HG03135 (cell line): ENCODE data around the gene RYR1.
"Not testable (repeated sequence)": the region's sequence is repeated elsewhere in the genome, so short reads cannot be mapped to it uniquely, and the experiment has no call there.

Experiments used
- ATAC-seq: cut with Tn5 transposase; IDR thresholded peaks from one replicate; pipeline ENCODE4 v1.9.1; 2021; ENCODE audit warnings: mild to moderate bottlenecking, moderate library complexity; ENCODE audit not compliant: unreplicated experiment

The RYR1 gene

GRCh38 chr19:38455031-38455430 lies 21.5 kb downstream of the RYR1 start:
- no peak for ATAC-seq

DNA sequence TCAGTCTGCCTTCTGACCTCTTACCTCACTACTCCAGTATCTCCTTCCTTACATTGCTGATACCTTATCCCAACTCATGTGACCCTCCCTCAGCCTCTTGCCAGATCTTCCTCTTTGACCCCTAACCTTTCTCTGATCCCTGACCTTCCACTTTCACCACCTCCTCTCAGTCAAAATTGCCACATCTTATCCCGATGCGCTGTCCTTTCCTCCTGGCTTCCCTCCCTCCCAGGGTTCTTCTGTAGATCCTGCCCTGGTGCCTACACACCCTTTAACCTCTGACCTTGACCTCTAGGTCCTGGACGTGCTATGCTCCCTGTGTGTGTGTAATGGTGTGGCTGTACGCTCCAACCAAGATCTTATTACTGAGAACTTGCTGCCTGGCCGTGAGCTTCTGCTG lies 23.7 kb downstream of the RYR1 start:
- ATAC-seq, result no peak

DNA sequence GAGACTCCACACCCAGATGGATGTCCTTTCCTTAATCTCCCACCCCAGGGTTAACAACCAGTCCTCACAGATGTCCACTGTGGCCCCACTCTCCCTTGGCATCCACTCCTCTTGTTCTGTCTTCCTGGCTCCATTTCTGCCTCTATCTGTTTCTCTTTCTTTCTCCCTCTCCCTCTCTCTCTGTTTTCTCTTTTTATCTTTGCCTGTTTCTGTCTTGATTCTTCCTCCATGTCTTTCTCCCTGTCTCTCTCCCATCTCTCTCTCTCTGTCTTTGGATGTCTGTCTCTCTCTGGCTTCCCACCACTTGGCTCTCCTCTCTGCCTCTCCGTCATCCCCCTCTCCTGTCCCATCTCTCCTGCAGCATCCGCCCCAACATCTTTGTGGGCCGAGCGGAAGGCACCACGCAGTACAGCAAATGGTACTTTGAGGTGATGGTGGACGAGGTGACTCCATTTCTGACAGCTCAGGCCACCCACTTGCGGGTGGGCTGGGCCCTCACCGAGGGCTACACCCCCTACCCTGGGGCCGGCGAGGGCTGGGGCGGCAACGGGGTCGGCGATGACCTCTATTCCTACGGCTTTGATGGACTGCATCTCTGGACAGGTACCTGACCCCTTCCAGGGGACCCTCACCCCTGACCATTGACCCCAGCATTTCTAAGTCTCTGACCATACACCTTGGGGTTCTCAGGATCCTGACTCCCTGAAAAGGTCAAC lies 24.4 kb downstream of the RYR1 start:
- ATAC-seq, result no peak

DNA sequence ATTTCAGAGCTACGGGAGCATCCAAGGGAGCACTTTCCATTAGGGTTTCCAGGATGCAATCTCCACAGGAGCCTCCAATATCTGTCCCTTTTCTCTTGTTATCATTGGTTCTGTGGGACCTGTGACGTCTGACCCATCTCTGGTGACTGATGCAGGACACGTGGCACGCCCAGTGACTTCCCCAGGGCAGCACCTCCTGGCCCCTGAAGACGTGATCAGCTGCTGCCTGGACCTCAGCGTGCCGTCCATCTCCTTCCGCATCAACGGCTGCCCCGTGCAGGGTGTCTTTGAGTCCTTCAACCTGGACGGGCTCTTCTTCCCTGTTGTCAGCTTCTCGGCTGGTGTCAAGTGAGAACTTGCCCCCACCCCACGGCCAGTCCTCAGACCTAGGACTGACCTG lies 25.5 kb downstream of the RYR1 start:
- ATAC-seq, result no peak

DNA sequence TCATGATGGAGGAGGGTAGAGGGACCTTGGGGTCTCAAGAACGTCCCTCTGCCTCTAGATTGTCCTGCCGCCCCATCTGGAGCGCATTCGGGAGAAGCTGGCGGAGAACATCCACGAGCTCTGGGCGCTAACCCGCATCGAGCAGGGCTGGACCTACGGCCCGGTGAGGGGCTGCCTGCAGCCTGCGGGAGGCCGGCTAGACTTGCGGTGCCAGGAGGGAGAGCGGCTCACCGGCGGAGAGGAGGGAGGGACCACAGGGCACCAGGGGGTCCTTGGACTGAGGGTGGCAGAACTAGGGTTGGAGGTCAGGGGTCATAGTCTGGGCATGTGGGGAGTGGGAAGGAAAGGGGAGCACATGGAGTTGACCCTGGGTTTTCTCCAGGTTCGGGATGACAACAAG lies 29.9 kb downstream of the RYR1 start:
- ATAC-seq, result no peak

GRCh38 chr19:38464421-38465082 lies 31.1 kb downstream of the RYR1 start:
- no peak for ATAC-seq

- ATAC-seq, result no peak
Observed at GRCh38 chr19:38466050-38466449, 32.6 kb downstream of the RYR1 start.

GRCh38 chr19:38467541-38468525 lies 34.3 kb downstream of the RYR1 start:
- no peak for ATAC-seq

DNA sequence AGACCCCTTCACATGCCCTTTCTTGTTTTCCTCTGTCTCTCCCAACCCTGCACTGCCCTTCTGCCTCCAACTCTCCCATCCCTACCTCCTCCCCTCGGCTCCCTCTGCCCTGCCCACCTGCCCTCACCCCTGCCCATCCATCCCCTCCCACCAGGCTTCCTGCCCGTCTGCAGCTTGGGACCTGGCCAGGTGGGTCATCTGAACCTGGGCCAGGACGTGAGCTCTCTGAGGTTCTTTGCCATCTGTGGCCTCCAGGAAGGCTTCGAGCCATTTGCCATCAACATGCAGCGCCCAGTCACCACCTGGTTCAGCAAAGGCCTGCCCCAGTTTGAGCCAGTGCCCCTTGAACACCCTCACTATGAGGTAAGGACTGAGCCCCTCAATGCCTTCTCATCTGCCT lies 35.7 kb downstream of the RYR1 start:
- ATAC-seq, result no peak

GRCh38 chr19:38470788-38471480 lies 37.4 kb downstream of the RYR1 start:
- no peak for ATAC-seq

DNA sequence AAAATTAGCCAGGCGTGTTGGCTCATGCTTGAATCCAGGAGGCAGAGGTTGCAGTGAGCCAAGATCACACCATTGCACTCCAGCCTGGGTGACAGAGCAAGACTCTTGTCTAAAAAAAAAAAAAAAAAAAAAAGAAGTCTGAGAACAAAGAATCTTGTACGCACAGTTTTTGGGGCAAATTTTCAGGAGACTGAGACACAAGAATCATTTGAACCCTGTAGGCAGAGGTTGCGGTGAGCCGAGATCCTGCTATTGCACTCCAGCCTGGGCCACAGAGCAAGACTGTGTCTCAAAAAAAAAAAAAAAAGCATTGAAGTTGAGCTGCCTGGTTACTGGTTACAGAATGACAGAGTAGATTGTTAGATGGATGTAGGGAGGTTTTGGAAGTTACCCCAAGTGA lies 39.2 kb downstream of the RYR1 start:
- not testable (repeated sequence) for ATAC-seq

GRCh38 chr19:38473201-38473600 lies 39.7 kb downstream of the RYR1 start:
- no peak for ATAC-seq

GRCh38 chr19:38475176-38475575 lies 41.7 kb downstream of the RYR1 start:
- no peak for ATAC-seq

- no peak for ATAC-seq
Observed at GRCh38 chr19:38478273-38478971, 44.9 kb downstream of the RYR1 start.

DNA sequence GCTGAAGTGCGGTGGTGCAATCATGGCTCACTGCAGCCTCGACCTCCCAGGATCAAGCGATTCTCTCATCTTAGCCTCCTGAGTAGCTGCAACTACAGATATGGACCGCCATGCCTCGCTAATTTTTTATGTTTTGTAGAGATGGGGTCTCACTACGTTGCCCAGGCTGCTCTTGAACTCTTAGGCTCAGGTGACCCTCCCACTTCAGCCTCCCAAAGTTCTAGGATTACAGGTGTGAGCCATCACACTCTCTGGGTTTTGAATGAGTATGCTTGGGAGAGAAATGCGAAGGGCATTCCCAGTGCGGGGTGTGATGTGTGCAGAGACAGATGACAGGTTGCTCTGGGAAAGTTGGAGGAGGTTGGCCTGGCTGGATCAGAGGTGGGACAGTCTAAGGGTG lies 49.0 kb downstream of the RYR1 start:
- ATAC-seq, result no peak

- ATAC-seq, result no peak
Observed at GRCh38 chr19:38483016-38483630, 49.6 kb downstream of the RYR1 start.

DNA sequence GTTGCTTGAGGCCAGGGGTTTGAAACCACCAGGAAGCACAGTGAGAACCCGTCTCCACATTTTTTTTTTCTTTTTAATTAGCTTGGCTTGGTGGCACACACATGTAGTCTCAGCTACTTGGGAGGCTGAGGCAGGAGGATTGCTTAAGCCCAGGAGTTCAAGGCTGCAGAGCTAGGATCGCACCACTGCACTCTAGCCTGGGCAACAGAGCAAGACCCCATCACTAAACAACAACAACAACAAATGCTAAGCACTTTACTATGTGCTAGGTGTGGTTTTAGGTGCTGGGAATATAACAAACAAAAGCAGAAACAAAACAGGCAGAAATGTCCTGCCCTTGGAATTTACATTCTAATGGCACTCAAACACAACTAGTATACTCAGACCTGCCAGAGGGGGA lies 51.3 kb downstream of the RYR1 start:
- no peak for ATAC-seq

DNA sequence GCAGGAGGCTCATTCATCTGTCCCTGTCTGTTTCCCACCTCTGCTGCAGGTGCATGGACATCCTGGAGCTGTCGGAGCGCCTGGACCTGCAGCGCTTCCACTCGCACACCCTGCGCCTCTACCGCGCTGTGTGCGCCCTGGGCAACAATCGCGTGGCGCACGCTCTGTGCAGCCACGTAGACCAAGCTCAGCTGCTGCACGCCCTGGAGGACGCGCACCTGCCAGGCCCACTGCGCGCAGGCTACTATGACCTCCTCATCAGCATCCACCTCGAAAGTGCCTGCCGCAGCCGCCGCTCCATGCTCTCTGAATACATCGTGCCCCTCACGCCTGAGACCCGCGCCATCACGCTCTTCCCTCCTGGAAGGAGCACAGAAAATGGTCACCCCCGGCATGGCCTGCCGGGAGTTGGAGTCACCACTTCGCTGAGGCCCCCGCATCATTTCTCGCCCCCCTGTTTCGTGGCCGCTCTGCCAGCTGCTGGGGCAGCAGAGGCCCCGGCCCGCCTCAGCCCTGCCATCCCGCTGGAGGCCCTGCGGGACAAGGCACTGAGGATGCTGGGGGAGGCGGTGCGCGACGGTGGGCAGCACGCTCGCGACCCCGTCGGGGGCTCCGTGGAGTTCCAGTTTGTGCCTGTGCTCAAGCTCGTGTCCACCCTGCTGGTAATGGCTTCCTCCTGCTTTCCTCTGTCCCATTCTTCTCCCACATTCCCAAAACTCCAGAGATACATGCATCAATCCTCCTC lies 52.2 kb downstream of the RYR1 start:
- ATAC-seq, result no peak

DNA sequence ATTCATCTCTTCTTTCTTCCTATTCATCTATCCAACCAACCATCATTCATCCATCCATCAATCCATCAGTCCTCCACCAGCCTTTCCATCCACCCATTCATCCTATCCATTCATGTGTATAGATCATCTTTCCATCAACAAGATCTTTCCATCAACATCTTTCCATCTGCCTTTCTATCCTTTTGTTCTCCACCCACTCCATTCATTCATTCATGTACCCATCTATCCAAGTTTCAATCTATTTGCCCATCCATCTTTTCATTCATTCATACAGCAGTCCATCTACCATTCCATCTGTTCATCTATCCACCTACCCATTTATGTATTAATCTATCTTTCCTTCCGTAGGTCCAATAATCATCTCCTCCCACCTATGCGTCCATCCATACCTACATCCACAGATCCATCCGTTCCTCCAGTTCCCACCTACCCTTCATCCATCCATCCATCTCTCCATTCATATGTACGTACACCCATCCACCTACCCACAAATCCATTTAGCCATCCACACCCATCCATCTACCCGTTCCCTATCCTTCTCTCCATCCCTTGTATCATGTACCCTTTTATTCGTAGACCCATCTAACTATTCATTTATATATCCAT lies 53.3 kb downstream of the RYR1 start:
- no peak for ATAC-seq
